OCI-LY1 (cell line): Measurements from ENCODE around the gene PLCXD3.

ENCODE experiments used
- H2AFZ ChIP-seq: fragments of 200-600 bp; sonication (generic), shearing (Covaris generic); 2 replicates; pipeline ENCODE4 v1.6.0; 2014; ENCODE audit warnings: antibody characterized with exemption, mild to moderate bottlenecking, low read length
- H3F3A ChIP-seq: fragments of 200-600 bp; sonication (generic), shearing (Covaris generic); 2 replicates; pipeline ENCODE4 v1.6.0; 2014; ENCODE audit warnings: mild to moderate bottlenecking, antibody characterized with exemption, low read length, moderate library complexity; ENCODE audit not compliant: insufficient read depth
- H3K27ac ChIP-seq: fragments of 200-600 bp; sonication (generic); 2 replicates; pipeline ENCODE4 v1.5.1; 2014; ENCODE audit warnings: low read length, mixed run types, mild to moderate bottlenecking, low read depth; ENCODE audit not compliant: poor library complexity, severe bottlenecking
- H3K27me3 ChIP-seq: fragments of 200-600 bp; sonication (generic); 2 replicates; pipeline ENCODE4 v1.6.0; 2014; ENCODE audit warnings: antibody characterized with exemption, mild to moderate bottlenecking, low read length, moderate library complexity; ENCODE audit not compliant: insufficient read depth
- H3K36me3 ChIP-seq: fragments of 200-600 bp; sonication (generic); 2 replicates; pipeline ENCODE4 v1.6.1; 2014; ENCODE audit warnings: mild to moderate bottlenecking, antibody characterized with exemption, low read length, moderate library complexity, mixed read lengths; ENCODE audit not compliant: insufficient read depth
- H3K4me1 ChIP-seq: fragments of 200-600 bp; sonication (generic); 2 replicates; pipeline ENCODE4 v1.5.1; 2014; ENCODE audit warnings: mild to moderate bottlenecking, low read length, moderate library complexity; ENCODE audit not compliant: insufficient read depth, severe bottlenecking
- H3K4me2 ChIP-seq: fragments of 200-600 bp; sonication (generic), shearing (Covaris generic); 2 replicates; pipeline ENCODE4 v1.6.1; 2014; ENCODE audit warnings: low read length
- H3K4me3 ChIP-seq: fragments of 200-600 bp; sonication (generic); 2 replicates; pipeline ENCODE4 v1.5.1; 2014; ENCODE audit warnings: low read length, low read depth, mild to moderate bottlenecking, mixed read lengths; ENCODE audit not compliant: poor library complexity, severe bottlenecking
- H3K79me2 ChIP-seq: fragments of 200-600 bp; shearing (Covaris generic); 2 replicates; pipeline ENCODE4 v1.6.1; 2016; ENCODE audit warnings: mixed run types, low read length, mixed read lengths; ENCODE audit not compliant: insufficient read depth
- H3K9ac ChIP-seq: fragments of 200-600 bp; sonication (generic), shearing (Covaris generic); 2 replicates; pipeline ENCODE4 v1.6.1; 2014; ENCODE audit warnings: mild to moderate bottlenecking, low read length, mixed read lengths
- H3K9me2 ChIP-seq: fragments of 200-600 bp; sonication (generic), shearing (Covaris generic); 2 replicates; pipeline ENCODE4 v1.6.1; 2014; ENCODE audit warnings: low read depth, mild to moderate bottlenecking, low read length, mixed read lengths
- H3K9me3 ChIP-seq: fragments of 200-600 bp; shearing (Covaris generic); 2 replicates; pipeline ENCODE4 v1.6.1; 2014; ENCODE audit warnings: low read length, mixed read lengths
- H4K20me1 ChIP-seq: fragments of 200-600 bp; sonication (generic), shearing (Covaris generic); 2 replicates; pipeline ENCODE4 v1.6.0; 2016; ENCODE audit warnings: mild to moderate bottlenecking, low read length; ENCODE audit not compliant: insufficient read depth
- EZH2 ChIP-seq: fragments of 200-600 bp; sonication (generic), shearing (Covaris generic); IDR thresholded peaks from 2 replicates; pipeline ENCODE4 v1.8.0; 2017; ENCODE audit warnings: borderline replicate concordance, mixed run types, mild to moderate bottlenecking, antibody characterized with exemption, low read length, moderate library complexity, mixed read lengths
- TF ChIP-seq, protein P1 (sequence below): fragments of 200-600 bp; sonication (generic), shearing (Covaris generic); IDR thresholded peaks from 2 replicates; pipeline ENCODE4 v1.5.1; 2017; ENCODE audit warnings: mild to moderate bottlenecking, antibody characterized with exemption, low read length, moderate library complexity, mixed read lengths

Gene PLCXD3

DNA sequence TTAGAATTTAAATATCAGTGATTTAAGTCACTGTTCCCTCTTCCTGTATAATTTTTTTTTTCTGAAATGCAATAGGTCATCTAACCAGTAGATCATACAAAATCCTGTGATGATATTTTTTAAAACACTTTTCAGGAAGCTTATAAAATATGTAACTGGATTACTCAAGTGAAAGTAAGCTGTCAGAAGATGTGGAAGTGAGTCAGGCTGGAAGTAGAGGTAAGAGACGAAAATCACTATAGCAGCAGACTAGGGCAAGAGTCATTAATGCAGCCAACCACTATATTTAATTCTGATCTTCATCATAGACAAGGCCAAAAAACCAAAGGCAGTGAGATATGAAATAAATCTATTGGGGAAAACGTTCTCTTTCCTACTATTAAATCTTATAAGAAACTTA is 231.4 kb downstream of the PLCXD3 start:
- no peak overlapping the region for H2AFZ ChIP-seq
- no peaks in the 10 kb centered on the region for H3K36me3 ChIP-seq
- TF ChIP-seq, protein P1, sequence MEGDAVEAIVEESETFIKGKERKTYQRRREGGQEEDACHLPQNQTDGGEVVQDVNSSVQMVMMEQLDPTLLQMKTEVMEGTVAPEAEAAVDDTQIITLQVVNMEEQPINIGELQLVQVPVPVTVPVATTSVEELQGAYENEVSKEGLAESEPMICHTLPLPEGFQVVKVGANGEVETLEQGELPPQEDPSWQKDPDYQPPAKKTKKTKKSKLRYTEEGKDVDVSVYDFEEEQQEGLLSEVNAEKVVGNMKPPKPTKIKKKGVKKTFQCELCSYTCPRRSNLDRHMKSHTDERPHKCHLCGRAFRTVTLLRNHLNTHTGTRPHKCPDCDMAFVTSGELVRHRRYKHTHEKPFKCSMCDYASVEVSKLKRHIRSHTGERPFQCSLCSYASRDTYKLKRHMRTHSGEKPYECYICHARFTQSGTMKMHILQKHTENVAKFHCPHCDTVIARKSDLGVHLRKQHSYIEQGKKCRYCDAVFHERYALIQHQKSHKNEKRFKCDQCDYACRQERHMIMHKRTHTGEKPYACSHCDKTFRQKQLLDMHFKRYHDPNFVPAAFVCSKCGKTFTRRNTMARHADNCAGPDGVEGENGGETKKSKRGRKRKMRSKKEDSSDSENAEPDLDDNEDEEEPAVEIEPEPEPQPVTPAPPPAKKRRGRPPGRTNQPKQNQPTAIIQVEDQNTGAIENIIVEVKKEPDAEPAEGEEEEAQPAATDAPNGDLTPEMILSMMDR: no peak
- TF ChIP-seq EZH2: no peak
- no peaks in the 10 kb centered on the region for H3K4me1 ChIP-seq
- no peak overlapping the region for H3K9ac ChIP-seq
- H3K4me2 ChIP-seq: no peak overlapping the region
- H3K27ac ChIP-seq: no peak overlapping the region
- no peaks in the 10 kb centered on the region for H3K27me3 ChIP-seq
- no peaks in the 10 kb centered on the region for H3K9me2 ChIP-seq
- no peaks in the 10 kb centered on the region for H4K20me1 ChIP-seq
- no peaks in the 10 kb centered on the region for H3K9me3 ChIP-seq
- no peak overlapping the region for H3K4me3 ChIP-seq
- H3K79me2 ChIP-seq: no peaks in the 10 kb centered on the region
- H3F3A ChIP-seq: no peaks in the 10 kb centered on the region

DNA sequence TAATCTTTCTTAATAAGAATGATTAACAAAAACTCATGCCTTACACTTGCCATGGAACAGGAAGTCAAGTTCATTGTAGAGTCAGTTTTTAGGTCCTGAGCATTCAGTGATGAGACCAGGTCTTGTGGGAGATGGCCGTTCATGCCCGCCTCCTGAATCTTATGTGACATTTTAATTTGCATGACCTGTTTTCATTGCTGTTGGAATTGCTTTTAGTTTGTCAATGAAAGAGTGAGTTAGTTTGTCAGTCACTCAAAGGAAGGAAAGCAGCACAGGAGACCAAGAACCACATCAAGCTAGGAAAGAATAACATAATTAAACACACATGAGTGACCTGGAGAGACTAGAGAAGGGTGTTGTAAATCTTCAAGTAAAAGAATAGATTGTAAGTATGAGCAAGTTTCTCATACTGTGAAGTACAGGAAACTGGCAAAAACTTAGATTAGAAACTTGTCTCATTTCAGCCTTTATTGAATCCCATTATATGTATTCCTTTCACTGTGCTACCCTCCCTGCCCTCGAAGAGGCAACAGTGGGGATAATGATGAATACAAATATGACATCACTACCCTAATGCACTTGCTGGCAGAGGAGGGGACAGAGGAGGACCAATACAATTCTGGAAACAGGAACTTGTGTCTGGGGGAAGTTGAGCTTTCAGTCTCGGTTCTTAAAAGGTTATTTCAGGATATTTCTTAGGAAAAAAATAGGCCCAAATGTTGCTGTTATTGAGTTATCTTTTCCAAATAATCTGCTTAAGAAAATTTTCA is 232.7 kb downstream of the PLCXD3 start:
- Histone ChIP-seq H3K9me3 (no peaks in the 10 kb centered on the region), H4K20me1 (no peaks in the 10 kb centered on the region), H3K4me2 (no peak overlapping the region), H3K36me3 (no peaks in the 10 kb centered on the region), H3K27ac (no peak overlapping the region), H3K9me2 (no peaks in the 10 kb centered on the region), H3K27me3 (no peaks in the 10 kb centered on the region), H2AFZ (no peak overlapping the region), H3K4me1 (no peaks in the 10 kb centered on the region), H3F3A (no peaks in the 10 kb centered on the region), H3K79me2 (no peaks in the 10 kb centered on the region), H3K4me3 (no peak overlapping the region), H3K9ac (no peak overlapping the region)
- TF ChIP-seq EZH2: no peak
- TF ChIP-seq, protein P1: no peak

DNA sequence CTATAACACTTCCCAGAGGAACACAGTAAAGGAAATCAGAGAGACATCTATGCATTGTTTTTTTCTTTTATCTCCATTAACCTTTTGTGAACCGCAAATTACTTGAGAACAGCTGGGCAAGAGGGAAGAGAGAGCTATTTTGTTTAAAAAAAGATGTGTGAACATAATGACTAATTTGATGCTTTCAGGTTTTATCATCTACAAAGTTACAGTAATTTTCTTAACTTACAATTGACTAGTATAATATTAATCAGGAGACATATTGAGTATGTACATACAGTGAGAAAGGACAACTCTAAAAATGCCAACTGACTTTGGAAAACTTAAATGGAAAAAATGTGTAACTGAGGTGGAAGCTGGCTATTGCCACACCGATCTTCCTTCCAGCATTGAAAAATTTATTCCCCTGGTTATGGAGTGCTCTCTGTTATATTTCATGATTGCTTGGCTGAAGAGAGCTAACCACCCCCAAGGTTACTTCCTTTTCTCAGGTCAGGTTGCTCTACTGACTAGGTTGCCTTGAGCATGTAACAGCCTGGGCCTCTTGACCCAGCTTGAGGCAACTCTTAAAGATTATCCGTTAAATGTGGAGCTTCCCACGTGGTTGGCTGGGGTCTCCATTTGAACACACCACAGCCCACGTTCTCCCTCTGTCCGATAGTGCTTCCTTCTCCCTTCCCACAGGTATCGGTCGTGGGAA is 234.4 kb downstream of the PLCXD3 start:
- no peak overlapping the region for H2AFZ ChIP-seq
- TF ChIP-seq, protein P1: no peak
- TF ChIP-seq EZH2: no peak
- no peak overlapping the region for H3K9ac ChIP-seq
- no peaks in the 10 kb centered on the region for H3K9me3 ChIP-seq
- H3K36me3 ChIP-seq: no peaks in the 10 kb centered on the region
- H4K20me1 ChIP-seq: no peaks in the 10 kb centered on the region
- no peak overlapping the region for H3K27ac ChIP-seq
- no peak overlapping the region for H3K4me2 ChIP-seq
- no peaks in the 10 kb centered on the region for H3K79me2 ChIP-seq
- no peak overlapping the region for H3K4me3 ChIP-seq
- H3K4me1 ChIP-seq: no peaks in the 10 kb centered on the region
- no peaks in the 10 kb centered on the region for H3K9me2 ChIP-seq
- H3F3A ChIP-seq: no peaks in the 10 kb centered on the region
- H3K27me3 ChIP-seq: no peaks in the 10 kb centered on the region
